DLD1 (cell line): ENCODE measurements around the gene LYPD5.
"Not testable (repeated sequence)": the region's sequence is repeated elsewhere in the genome, so short reads cannot be mapped to it uniquely, and the experiment has no call there.

Source experiments
- in situ Hi-C: cut with HindIII; loops from 2 replicates; pipeline ENCODE4 v1.10.0; 2017; ENCODE audit warnings: low sequenced_read_pairs

LYPD5 gene, protein sequence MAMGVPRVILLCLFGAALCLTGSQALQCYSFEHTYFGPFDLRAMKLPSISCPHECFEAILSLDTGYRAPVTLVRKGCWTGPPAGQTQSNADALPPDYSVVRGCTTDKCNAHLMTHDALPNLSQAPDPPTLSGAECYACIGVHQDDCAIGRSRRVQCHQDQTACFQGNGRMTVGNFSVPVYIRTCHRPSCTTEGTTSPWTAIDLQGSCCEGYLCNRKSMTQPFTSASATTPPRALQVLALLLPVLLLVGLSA

DNA sequence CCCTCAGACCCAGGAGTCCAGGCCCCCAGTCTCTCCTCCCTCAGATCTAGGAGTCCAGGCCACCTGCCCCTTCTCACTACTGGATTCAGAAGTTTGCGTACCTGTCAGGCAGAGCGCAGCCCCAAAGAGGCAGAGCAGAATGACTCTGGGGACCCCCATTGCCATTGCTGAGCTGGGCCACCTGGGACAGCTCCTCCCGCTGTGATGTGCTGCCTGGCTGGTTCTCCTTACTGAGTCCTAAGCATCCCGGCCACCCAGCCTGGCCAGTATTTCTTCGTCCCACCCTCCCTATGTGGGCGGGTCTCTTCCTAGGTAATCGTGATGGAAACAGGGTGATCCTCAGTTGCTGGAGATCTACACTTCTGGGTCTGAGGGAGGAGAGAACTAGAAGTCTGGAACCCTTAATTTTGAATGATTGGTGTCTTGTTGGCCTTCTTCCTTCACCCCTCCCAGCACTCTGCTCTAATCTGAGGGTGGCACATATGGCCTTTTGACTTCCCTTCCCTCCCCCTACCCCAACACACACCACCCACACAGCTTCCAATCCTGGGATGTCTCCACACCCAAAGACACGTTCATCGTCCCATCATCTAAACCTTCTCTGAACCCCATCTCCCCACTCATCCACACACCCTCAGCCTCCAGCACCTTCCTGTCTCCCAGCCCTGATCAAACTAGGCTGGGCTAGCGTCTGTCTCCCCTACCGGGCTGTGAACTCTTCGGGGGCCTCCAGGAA lies at the start of gene LYPD5:
TSS of gene LYPD5 (minus strand) at position 232 of the 736 bp plus-strand sequence. CDS start at position 165, 67 bp downstream.
- in situ Hi-C loops = no loop called here

DNA sequence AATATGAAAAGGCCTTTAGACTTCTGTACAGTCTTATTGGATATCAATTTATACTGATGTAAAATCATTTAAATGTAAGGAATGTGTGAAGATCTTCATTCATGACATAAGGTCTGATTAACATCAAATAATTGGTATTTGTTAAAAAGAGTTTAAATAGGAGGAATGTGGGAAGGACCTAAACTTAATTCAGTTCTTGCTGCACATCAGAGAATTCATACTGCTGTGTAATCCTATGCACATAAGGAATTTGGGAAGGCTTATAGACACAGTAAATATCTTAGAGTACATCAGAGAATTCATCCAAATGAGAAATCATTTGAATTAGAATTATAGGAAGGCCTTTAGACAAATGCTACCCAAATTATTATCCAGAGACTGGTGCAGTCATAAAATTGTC lies 46.6 kb upstream of the LYPD5 start:
- in situ Hi-C loops = no loop called here

DNA sequence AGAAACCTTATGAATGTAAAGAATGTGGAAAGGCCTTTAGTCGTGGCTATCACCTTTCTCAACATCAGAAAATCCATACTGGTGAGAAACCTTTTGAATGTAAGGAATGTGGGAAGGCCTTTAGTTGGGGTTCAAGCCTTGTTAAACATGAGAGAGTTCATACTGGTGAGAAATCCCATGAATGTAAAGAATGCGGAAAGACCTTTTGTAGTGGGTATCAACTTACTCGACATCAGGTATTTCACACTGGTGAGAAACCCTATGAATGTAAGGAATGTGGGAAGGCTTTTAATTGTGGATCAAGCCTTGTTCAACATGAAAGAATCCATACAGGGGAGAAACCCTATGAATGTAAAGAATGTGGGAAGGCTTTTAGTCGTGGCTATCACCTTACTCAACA lies 45.6 kb upstream of the LYPD5 start:
- in situ Hi-C loops = no loop called here

DNA sequence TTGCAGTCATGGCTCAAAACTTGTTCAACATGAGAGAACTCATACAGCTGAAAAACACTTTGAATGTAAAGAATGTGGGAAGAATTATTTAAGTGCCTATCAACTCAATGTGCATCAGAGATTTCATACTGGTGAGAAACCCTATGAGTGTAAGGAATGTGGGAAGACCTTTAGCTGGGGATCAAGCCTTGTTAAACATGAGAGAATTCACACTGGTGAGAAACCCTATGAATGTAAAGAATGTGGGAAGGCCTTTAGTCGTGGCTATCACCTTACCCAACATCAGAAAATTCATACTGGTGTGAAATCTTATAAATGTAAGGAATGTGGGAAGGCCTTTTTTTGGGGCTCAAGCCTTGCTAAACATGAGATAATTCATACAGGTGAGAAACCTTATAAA lies 45.0 kb upstream of the LYPD5 start:
- in situ Hi-C loops = no loop called here

DNA sequence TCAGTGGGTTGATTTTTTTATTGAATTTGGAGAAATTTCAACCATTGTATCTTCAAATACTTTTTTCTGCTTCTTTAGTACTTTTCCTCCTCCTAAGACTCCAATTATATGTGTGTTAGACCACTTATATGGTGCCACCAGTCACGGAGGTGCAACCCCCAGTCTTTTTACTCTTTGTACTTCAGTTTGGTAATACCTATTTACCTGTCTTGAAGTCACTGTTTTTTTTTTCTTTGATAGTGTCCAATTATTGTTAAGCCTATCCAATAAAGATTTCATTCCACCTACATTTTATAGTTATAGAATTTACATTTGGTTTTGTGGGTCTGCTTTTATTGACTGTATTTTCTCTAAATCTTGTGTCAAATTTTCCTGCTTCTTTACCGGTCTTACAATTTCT lies 39.8 kb upstream of the LYPD5 start:
- in situ Hi-C loops = no loop called here

DNA sequence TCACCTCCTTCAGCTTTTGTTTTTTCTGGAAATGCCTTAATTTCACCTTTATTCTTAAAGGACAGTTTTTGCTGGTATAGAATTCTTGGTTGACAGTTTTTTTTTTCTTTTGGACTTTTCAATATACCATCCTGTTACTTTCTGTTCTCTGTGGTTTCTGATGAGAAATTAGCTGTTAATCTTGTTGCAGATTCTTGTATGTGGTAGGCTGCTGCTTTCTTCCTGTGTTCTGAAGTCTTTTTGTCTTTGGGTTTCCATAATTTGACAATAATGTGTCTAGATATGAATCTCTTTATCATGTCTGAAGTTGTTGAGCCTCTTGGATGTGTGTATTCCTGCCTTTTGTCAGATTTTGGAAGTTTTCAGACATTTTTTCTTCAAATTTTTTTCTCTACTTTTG lies 36.9 kb upstream of the LYPD5 start:
- in situ Hi-C loops = no loop called here

DNA sequence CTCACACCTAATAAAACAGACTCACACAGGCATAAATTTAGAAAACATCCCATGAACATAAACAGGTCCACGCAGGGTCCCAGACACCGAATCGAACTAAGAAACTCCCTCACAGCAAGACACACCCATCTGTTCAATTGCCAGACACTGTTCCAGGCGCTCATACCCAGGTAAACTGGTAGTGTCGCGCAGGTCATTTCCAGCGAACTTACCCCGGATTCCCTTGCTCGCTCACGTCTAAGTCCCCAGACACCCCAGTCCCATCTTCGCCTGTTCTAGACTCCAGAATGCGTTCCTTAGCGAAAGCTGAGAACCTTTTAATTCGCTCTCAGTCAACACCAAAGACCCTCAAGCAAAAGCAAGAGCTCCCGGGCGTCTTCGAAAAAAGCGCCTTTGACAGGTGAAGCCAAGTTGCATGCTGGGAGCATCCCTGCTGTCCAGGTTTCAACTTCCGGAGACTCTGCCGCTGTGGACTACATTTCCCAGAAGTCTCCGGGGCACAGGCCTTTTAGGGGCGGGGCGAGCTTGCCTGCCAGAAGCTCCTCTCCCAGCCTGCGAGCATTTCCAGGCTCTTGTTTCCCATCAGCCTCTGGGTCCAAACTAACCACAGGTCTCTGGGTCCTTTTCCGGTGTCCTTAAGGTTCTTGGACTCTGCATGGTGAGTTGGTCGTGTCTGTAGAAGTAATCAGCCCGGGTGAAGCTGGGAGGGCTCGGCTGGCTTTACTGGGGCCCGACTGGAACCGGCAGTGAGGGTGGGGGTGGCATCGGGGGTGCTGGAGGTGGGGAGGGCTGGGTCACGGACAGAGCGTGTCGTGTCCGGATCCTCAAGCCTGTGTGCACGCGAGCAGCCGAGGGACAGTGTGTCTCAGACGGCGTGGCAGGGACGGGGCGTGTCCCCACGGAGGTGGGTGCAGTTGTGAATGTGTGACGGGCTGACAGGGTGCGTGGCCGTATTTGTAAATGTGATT lies 24.8 kb upstream of the LYPD5 start, which contains the start of gene ZNF283:
TSS of gene ZNF283 (plus strand) at position 535 of the 968 bp plus-strand sequence. CDS start 6,184 bp downstream, outside the sequence.
- in situ Hi-C loops = no loop called here

DNA sequence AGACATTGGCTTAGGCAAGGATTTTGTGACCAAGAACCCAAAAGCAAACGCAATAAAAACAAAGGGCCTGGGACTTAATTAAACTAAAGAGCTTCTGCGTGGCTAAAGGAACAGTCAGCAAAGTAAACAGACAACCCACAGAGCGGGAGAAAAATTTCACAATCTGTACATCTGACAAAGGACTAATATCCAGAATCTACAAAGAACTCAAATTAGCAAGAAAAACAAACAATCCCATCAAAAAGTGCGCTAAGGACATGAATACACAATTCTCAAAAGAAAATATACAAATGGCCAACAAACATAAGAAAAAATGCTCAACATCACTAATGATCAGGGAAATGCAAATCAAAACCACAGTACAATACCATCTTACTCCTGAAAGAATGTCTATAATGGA lies 22.3 kb upstream of the LYPD5 start:
- in situ Hi-C loops = not testable (repeated sequence)

DNA sequence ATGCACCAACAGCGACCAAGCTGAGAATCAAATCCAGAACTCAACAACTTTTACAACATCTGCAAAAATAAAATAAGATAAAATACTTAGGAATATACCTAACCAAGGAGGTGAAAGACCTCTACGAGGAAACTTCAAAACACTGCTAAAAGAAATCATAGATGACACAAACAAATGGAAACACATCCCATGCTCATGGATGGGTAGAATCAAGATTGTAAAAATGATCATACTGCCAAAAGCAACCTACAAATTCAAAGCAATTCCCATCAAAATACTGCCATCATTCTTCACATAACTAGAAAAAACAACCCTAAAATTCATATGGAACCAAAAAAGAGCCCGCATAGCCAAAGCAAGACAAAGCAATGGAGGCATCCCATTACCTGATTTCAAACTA lies 21.6 kb upstream of the LYPD5 start:
- in situ Hi-C loops = not testable (repeated sequence)

DNA sequence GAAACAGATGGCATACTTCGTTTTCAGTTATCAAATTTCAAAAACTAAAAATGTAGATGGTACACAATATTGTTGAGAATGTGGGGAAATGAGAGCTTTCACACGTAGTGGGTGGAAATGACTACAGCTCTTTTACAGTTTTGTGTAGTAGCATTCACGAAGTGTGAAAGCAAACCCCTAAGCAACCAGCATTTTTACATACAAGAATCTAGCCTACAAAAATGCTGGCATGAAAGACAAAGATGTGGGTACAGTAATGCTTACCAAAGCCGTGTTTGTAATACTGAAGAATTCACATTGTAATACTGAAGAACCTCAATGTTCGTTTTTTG lies 18.6 kb upstream of the LYPD5 start:
- in situ Hi-C loops = no loop called here

DNA sequence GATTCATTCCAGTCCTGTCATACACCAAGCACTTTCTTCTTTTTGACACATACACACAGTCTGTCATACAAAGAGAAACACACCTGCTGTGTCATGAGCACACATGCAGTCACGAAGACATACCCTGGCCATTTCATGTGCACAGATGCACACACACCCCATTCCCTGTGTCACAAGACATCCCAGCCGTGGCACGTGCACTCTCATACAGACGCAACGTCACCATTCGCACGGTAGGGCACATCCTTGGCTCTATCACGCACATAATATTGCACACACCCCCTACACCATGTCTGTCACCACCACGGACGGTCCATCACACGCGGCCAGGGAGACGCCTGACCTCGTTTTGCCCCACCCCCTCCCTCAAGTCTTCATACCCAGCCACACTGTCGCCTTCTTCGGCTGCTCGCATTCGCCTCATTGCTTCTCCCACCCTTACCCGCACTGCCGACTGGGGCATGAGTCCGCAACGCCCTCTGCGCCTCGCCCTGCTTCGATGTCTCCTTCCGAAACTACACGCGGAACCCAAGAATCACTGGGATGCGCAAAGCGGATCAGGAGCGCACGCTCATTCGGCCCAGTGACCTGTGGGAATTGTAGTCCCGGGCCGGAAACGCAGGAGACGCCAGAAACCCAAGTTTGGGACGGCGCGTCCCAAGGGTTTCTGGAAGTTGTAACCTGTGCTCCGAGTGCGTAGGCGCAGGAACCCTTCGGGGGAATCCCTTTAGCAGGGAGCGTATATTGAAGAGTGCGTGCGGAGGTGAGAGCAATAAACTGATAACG lies 18.0 kb upstream of the LYPD5 start:
- in situ Hi-C loops = no loop called here

DNA sequence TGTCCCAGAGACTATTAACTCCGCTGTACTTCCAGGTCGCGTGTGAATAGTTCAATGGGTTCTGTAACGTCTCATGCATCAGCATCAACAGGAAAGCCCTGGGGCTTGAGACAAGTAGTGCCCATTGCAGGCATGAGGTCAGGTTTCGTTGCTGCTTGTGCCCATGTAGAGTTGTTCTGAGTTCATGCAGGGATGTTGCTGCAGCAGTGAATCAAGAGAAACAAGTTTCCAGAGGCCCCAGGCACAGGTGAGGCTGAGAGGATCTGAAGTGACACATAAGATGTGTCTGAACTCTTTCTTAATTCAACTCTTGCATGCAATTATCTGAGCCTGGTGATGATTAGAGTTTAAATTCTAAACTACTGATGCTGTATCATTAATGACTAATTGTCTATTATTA lies 16.3 kb upstream of the LYPD5 start:
- in situ Hi-C loops = no loop called here

DNA sequence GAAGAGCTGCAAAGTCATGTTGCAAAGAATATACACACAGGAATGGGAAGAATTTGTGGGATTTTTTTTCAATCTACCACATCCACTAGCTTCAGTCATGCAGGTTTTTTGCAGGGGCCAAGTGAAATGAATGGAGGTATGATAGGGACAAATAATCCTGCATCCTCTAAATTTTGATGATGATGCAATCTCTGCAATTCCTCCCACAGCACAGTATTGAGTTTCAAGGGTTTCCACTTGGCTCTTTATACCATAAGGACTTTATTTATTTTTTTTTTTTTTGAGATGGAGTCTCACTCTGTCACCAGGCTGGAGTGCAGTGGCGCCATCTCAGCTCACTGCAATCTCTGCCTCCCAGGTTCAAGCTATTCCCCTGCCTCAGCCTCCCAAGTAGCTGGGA lies 15.2 kb upstream of the LYPD5 start:
- in situ Hi-C loops = not testable (repeated sequence)

DNA sequence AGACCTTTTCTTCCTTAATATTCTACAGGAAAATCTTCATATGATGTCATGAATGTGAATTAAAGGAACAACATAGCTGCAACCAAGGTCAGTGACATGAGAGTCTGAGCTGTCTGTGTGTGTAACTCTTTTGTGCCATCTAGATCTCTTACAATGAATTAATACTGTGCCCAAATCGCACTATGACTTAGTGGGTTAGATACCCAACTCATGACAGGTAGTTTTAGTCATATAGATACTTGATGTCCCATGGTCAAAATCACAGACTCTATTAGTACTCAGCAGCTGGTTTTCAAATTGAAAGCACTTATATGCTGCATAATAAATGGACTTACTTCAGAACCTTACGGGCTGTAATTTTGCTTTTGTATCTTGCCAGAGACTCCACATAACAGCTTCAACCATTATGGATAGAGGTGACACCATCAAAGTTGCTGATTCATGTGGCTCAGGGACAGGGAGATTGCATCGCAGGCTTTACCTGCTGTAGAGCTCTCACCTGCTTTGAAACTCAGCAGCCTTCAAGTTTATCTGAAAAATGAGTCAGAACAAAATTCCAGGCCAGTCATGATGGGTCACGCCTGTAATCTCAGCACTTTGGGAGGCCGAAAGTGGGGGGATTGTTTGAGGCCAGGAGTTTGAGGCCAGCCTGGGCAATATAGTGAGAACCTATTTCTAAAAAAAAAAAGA lies 12.6 kb upstream of the LYPD5 start:
- in situ Hi-C loops = no loop called here

DNA sequence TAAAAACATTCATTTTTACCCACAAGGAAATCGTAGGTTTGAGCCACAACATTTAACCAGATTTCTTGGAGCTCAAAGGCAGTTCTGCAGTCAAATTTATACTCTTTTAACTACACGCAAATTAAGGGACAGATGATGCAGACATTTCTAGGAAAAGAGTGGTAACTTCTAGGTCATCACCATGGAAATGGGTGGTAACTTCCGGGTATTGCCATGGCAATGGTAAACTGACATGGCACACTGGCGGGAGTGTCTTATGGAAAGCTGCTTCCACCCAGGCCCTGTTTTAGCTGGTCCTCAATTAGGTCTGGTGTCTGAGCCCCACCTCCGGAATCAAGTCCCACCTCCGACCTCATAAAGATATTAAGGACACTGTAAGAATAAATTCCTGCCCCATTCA lies 10.4 kb upstream of the LYPD5 start:
- in situ Hi-C loops = no loop called here

DNA sequence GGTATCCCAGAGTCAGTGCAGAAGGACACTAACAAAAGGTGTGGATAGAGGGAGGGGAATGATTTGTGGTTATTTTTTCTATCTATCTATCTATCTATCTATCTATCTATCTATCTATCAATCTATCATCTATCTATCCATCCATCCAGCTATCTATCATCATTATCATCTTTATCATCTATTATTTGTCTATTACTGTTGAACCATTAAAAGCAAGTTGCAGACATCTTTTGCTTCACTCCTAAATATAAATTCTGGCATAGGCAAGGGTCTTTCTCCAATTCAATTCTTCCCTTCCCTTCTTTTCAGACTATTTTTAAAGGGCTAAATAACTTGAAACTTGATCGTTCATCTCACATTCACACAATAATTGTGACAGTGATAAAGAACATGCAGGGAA lies 10.0 kb upstream of the LYPD5 start:
- in situ Hi-C loops = no loop called here

DNA sequence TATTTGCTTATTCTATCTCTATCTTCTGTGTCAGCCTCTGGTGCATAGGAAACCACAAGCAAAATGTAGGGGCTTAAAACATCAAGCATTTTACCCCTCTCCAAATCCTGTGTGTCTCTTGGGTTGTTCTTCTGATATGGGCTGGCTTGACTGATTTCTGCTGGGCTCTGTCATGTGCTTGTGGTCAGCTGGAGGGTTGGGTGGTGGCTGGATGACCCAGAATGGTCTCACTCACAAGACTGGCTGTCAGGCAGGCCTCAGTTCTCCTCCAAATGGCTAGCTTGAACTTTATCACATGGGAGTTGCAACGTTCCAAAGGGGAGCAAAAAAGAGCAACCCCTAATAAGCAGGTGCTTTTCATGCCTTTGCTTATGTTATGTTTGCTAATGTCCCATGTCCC lies 9.6 kb upstream of the LYPD5 start:
- in situ Hi-C loops = no loop called here

DNA sequence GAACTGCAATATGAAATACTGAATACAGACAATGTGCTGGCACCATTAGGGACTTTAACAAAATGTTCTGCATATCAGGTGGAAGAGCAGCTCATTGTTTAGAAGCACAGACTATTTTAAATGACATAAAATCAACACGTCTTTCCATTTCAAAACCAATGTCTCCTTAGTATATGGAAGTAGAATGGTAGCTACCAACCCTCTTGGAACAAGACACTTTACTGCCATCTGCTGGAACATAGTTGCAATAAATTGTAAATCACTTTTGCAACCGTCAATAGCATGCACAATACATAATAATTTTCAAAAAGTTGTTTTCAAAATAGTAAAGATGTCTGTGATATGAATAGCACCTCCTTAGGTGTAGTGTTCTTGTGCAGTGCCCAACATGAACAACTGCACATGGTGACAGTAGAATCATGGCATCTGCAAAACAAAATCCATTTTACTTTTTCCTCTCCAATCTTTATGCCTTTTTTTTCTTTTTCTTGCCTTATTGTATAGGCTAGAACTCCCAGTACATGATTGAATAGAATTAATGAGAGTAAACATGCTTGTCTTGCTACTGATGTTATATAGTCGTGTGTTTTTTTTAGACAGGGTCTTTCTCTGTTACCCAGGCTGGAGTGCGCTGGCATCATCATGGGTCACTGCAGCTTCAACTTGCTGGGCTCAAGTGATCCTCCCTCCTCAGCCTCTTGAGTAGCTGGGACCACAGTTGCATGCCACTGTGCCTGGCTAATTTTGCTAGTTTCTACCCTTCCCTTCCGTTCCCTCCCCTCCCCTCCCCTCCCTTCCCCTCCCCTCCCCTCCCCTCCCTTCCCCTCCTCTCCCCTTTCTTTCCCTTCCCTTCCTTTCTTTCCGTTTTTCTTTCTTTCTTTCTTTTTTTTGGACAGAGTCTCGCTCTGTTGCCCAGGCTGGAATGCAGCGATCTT lies 7.8 kb upstream of the LYPD5 start:
- in situ Hi-C loops = no loop called here

DNA sequence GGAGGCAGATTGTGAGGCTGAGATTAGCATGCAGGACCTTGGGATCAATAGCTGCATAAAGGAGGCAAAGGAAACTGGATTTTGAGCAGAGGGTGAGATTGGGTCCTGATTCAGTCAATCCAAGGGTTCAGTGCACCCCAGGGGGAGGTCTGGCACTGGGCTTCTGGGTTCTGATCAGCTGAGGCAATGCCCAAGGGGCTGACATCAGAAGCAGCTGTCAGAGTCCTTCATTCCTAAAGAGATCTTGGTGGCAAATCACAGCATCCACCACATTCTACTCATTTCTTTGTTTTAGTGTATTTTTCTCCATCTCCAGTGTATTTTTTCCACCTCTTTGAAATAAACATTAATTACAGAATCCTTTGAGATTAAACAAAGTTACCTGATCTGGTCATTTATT lies 5.4 kb upstream of the LYPD5 start:
- in situ Hi-C loops = no loop called here
